RWPE2 (cell line): Measurements from ENCODE around the gene CACNG7.

ENCODE experiments used
- ATAC-seq: fragments of 200-7000 bp; cut with Tn5 transposase; 3 replicates; pipeline ENCODE4 v1.9.1; 2021; ENCODE audit warnings: low read depth
- DNase-seq: peaks from one replicate; pipeline ENCODE4 v3.0.0-alpha.2; 2020; ENCODE audit warnings: low spot score
- H3K27ac ChIP-seq: fragments of 450-650 bp; 2 replicates; pipeline ENCODE4 v1.5.1; 2017; ENCODE audit warnings: mild to moderate bottlenecking; ENCODE audit not compliant: poor library complexity, severe bottlenecking
- H3K27me3 ChIP-seq: fragments of 250-450 bp; sonication (Bioruptor Pico); 2 replicates; pipeline ENCODE4 v1.5.1; 2021; ENCODE audit warnings: mild to moderate bottlenecking, moderate library complexity; ENCODE audit not compliant: insufficient read depth, poor library complexity, severe bottlenecking
- H3K36me3 ChIP-seq: fragments of 250-450 bp; sonication (Bioruptor Pico); 2 replicates; pipeline ENCODE4 v1.5.1; 2020; ENCODE audit warnings: low read depth, mild to moderate bottlenecking, moderate library complexity
- H3K4me1 ChIP-seq: fragments of 250-450 bp; sonication (Bioruptor Pico); 2 replicates; pipeline ENCODE4 v1.5.1; 2021; ENCODE audit warnings: mild to moderate bottlenecking, moderate library complexity; ENCODE audit not compliant: insufficient read depth, poor library complexity, severe bottlenecking
- H3K4me3 ChIP-seq: fragments of 250-450 bp; sonication (Bioruptor Pico); 2 replicates; pipeline ENCODE4 v1.5.1; 2021; ENCODE audit warnings: mild to moderate bottlenecking, moderate library complexity; ENCODE audit not compliant: severe bottlenecking
- H3K9me3 ChIP-seq: fragments of 250-450 bp; sonication (Bioruptor Pico); 2 replicates; pipeline ENCODE4 v1.5.1; 2021; ENCODE audit warnings: mild to moderate bottlenecking, moderate library complexity; ENCODE audit not compliant: severe bottlenecking
- CTCF ChIP-seq: fragments of 450-650 bp; IDR thresholded peaks from one replicate; pipeline ENCODE4 v1.5.1; 2017; ENCODE audit warnings: mild to moderate bottlenecking, moderate library complexity; ENCODE audit not compliant: poor library complexity, severe bottlenecking

CACNG7 gene

GRCh38 chr19:53962887-53963431 is 53.9 kb downstream of the CACNG7 start, which contains the start of gene CACNG8:
TSS of gene CACNG8 (plus strand) at chr19:53962937.
- Histone ChIP-seq H3K36me3 (peaks cover 26% of the 10 kb centered on the region), H3K9me3 (no peaks in the 10 kb centered on the region), H3K4me1 (no peaks in the 10 kb centered on the region), H3K4me3 (peak within 1 kb of the TSS; percentile 54), H3K27ac (peak within 1 kb of the TSS; percentile 28), H3K27me3 (no peaks in the 10 kb centered on the region)
- no peak for TF ChIP-seq CTCF
- DNase-seq (no peak), ATAC-seq (no peak)

GRCh38 chr19:53965091-53965490 is 56.0 kb downstream of the CACNG7 start:
- no peak overlapping the region for H3K27ac ChIP-seq
- H3K4me1 ChIP-seq, result no peaks in the 10 kb centered on the region
- peaks cover 26% of the 10 kb centered on the region for H3K36me3 ChIP-seq
- DNase-seq (no peak), ATAC-seq (no peak)
- no peaks in the 10 kb centered on the region for H3K9me3 ChIP-seq
- H3K4me3 ChIP-seq, result no peak overlapping the region
- H3K27me3 ChIP-seq, result no peaks in the 10 kb centered on the region
- TF ChIP-seq CTCF, result no peak

- H3K4me1 ChIP-seq, result no peaks in the 10 kb centered on the region
- H3K27ac ChIP-seq, result no peak overlapping the region
- H3K4me3 ChIP-seq, result no peak overlapping the region
- H3K9me3 ChIP-seq, result no peaks in the 10 kb centered on the region
- no peak for DNase-seq
- H3K27me3 ChIP-seq, result no peaks in the 10 kb centered on the region
- no peak for TF ChIP-seq CTCF
- H3K36me3 ChIP-seq, result peaks cover 26% of the 10 kb centered on the region
- ATAC-seq, result no peak
Measured at GRCh38 chr19:53966931-53967330, 57.9 kb downstream of the CACNG7 start.

- Histone ChIP-seq H3K36me3 (peaks cover 23% of the 10 kb centered on the region), H3K4me1 (no peaks in the 10 kb centered on the region), H3K4me3 (no peak overlapping the region), H3K27ac (no peak overlapping the region), H3K27me3 (no peaks in the 10 kb centered on the region), H3K9me3 (no peaks in the 10 kb centered on the region)
- TF ChIP-seq CTCF, result no peak
- DNase-seq (no peak), ATAC-seq (no peak)
Measured at GRCh38 chr19:53969366-53969765, 60.3 kb downstream of the CACNG7 start.

- no peaks in the 10 kb centered on the region for H3K27me3 ChIP-seq
- H3K4me1 ChIP-seq, result no peaks in the 10 kb centered on the region
- no peak overlapping the region for H3K27ac ChIP-seq
- H3K9me3 ChIP-seq, result no peaks in the 10 kb centered on the region
- ATAC-seq (no peak), DNase-seq (no peak)
- no peak overlapping the region for H3K4me3 ChIP-seq
- TF ChIP-seq CTCF, result no peak
- H3K36me3 ChIP-seq, result peaks cover 3% of the 10 kb centered on the region
Measured at GRCh38 chr19:53971673-53972072, 62.6 kb downstream of the CACNG7 start.
